HG02970 (cell line): ENCODE results near the gene RTTN.
"Not testable (repeated sequence)": the region's sequence is repeated elsewhere in the genome, so short reads cannot be mapped to it uniquely, and the experiment has no call there.

Experiments used
- ATAC-seq: cut with Tn5 transposase; IDR thresholded peaks from one replicate; pipeline ENCODE4 v1.9.1; 2021; ENCODE audit warnings: mild to moderate bottlenecking, moderate library complexity, moderate number of reproducible peaks; ENCODE audit not compliant: unreplicated experiment, low FRiP score

Gene RTTN

GRCh38 chr18:69985239-69985638, 220.2 kb downstream of the RTTN start:
- no peak for ATAC-seq

GRCh38 chr18:69982417-69982816, 223.1 kb downstream of the RTTN start:
- no peak for ATAC-seq

- ATAC-seq, result no peak
These were observed 223.5 kb downstream of the RTTN start for GRCh38 chr18:69981948-69982347.

GRCh38 chr18:69980982-69981804, 224.3 kb downstream of the RTTN start:
- no peak for ATAC-seq

GRCh38 chr18:69980509-69980908, 225.0 kb downstream of the RTTN start:
- ATAC-seq, result no peak

GRCh38 chr18:69978732-69979715, 226.5 kb downstream of the RTTN start:
- ATAC-seq, result no peak

- not testable (repeated sequence) for ATAC-seq
These were observed 230.2 kb downstream of the RTTN start for GRCh38 chr18:69975294-69975693.

- ATAC-seq, result no peak
These were observed 231.1 kb downstream of the RTTN start for GRCh38 chr18:69974365-69974764.

GRCh38 chr18:69969491-69969890, 236.0 kb downstream of the RTTN start:
- ATAC-seq, result no peak

GRCh38 chr18:69968039-69968438, 237.4 kb downstream of the RTTN start:
- ATAC-seq, result no peak

- no peak for ATAC-seq
These were observed 242.3 kb downstream of the RTTN start for GRCh38 chr18:69963196-69963595.

GRCh38 chr18:69961718-69962117, 243.8 kb downstream of the RTTN start:
- no peak for ATAC-seq

- ATAC-seq, result no peak
These were observed 247.1 kb downstream of the RTTN start for GRCh38 chr18:69958422-69958821.

GRCh38 chr18:69957747-69958146, 247.7 kb downstream of the RTTN start:
- no peak for ATAC-seq

GRCh38 chr18:69956665-69957620, 248.5 kb downstream of the RTTN start:
- ATAC-seq, result no peak

- no peak for ATAC-seq
These were observed 249.4 kb downstream of the RTTN start for GRCh38 chr18:69956057-69956456.

- no peak for ATAC-seq
These were observed 250.6 kb downstream of the RTTN start for GRCh38 chr18:69954719-69955480.

- ATAC-seq, result no peak
These were observed 252.3 kb downstream of the RTTN start for GRCh38 chr18:69953191-69953590.
